ENCODE results near the gene CCL24. TPM values are rescaled to one million over a fixed set of nuclear protein-coding genes. Genes with fewer than 3 reads are reported as not detected.
"Not testable (repeated sequence)": the region's sequence is repeated elsewhere in the genome, so short reads cannot be mapped to it uniquely, and the experiment has no call there.

The CCL24 gene
- total RNA-seq, 1 donor from 2014 or later, result not detected

GRCh38 chr7:75850235-75850634 is 36.6 kb upstream of the CCL24 start:
- H3K9me3 ChIP-seq (replicated peaks), result no peaks in the 10 kb centered on the region
- H3K27ac ChIP-seq (replicated peaks), result no peak overlapping the region
- H3K4me3 ChIP-seq, result no peak overlapping the region
- intact Hi-C loops (cut with micrococcal nuclease), result no loop called here
- no peak for DNase-seq
- no peaks in the 10 kb centered on the region for H3K4me1 ChIP-seq
- H3K36me3 ChIP-seq, result no peaks in the 10 kb centered on the region
- TF ChIP-seq CTCF (IDR thresholded peaks at IDR 0.05; ENCODE audit: borderline replicate concordance), result no peak
- H3K27me3 ChIP-seq (ENCODE audit: low read depth), result no peaks in the 10 kb centered on the region

GRCh38 chr7:75849573-75849972 is 36.0 kb upstream of the CCL24 start:
- Histone ChIP-seq H3K9me3 (replicated peaks) (no peaks in the 10 kb centered on the region), H3K4me1 (no peaks in the 10 kb centered on the region), H3K36me3 (no peaks in the 10 kb centered on the region), H3K27ac (replicated peaks) (no peak overlapping the region), H3K4me3 (no peak overlapping the region), H3K27me3 (ENCODE audit: low read depth) (no peaks in the 10 kb centered on the region)
- TF ChIP-seq CTCF (IDR thresholded peaks at IDR 0.05; ENCODE audit: borderline replicate concordance), result no peak
- intact Hi-C loops (cut with micrococcal nuclease), result no loop called here
- no peak for DNase-seq

GRCh38 chr7:75847707-75848106 is 34.1 kb upstream of the CCL24 start:
- Histone ChIP-seq H3K4me3 (no peak overlapping the region), H3K9me3 (replicated peaks) (no peaks in the 10 kb centered on the region), H3K27ac (replicated peaks) (no peak overlapping the region), H3K36me3 (no peaks in the 10 kb centered on the region), H3K4me1 (peaks cover 5% of the 10 kb centered on the region), H3K27me3 (ENCODE audit: low read depth) (no peaks in the 10 kb centered on the region)
- intact Hi-C loops (cut with micrococcal nuclease), result no loop called here
- no peak for TF ChIP-seq CTCF (IDR thresholded peaks at IDR 0.05; ENCODE audit: borderline replicate concordance)
- DNase-seq, result no peak

- H3K9me3 ChIP-seq (replicated peaks); H3K4me3 ChIP-seq; intact Hi-C loops (cut with micrococcal nuclease); DNase-seq; H3K27me3 ChIP-seq (ENCODE audit: low read depth); H3K36me3 ChIP-seq; H3K27ac ChIP-seq (replicated peaks): not testable (repeated sequence)
- H3K4me1 ChIP-seq, result peaks cover 10% of the 10 kb centered on the region
Measured at GRCh38 chr7:75845132-75845531, 31.5 kb upstream of the CCL24 start.

- DNase-seq, result no peak
- no peak overlapping the region for H3K4me3 ChIP-seq
- no peak for TF ChIP-seq CTCF (IDR thresholded peaks at IDR 0.05; ENCODE audit: borderline replicate concordance)
- H3K4me1 ChIP-seq, result peaks cover 10% of the 10 kb centered on the region
- no peak overlapping the region for H3K27ac ChIP-seq (replicated peaks)
- no peaks in the 10 kb centered on the region for H3K27me3 ChIP-seq (ENCODE audit: low read depth)
- intact Hi-C loops (cut with micrococcal nuclease), result no loop called here
- H3K36me3 ChIP-seq, result no peaks in the 10 kb centered on the region
- no peaks in the 10 kb centered on the region for H3K9me3 ChIP-seq (replicated peaks)
Measured at GRCh38 chr7:75844158-75844557, 30.6 kb upstream of the CCL24 start.

- no peak overlapping the region for H3K27ac ChIP-seq (replicated peaks)
- no peak for TF ChIP-seq CTCF (IDR thresholded peaks at IDR 0.05; ENCODE audit: borderline replicate concordance)
- H3K27me3 ChIP-seq (ENCODE audit: low read depth), result no peaks in the 10 kb centered on the region
- peaks cover 10% of the 10 kb centered on the region for H3K4me1 ChIP-seq
- H3K9me3 ChIP-seq (replicated peaks), result no peaks in the 10 kb centered on the region
- no peak for DNase-seq
- no peak overlapping the region for H3K4me3 ChIP-seq
- H3K36me3 ChIP-seq, result no peaks in the 10 kb centered on the region
- intact Hi-C loops (cut with micrococcal nuclease), result no loop called here
Measured at GRCh38 chr7:75843613-75844116, 30.1 kb upstream of the CCL24 start.
